Caco-2 (cell line): Measurements from ENCODE around the gene FOXP3. TPM values are rescaled to one million over a fixed set of nuclear protein-coding genes. Genes with fewer than 3 reads are reported as not detected.

Source experiments
- BruUV-seq: library from RNA; stranded (reverse); fragments of 400-500 nt; replicated peaks from 2 replicates; lab custom pipeline; 2021; lab: Mats Ljungman, UMichigan
- CTCF ChIA-PET: fragments of 300-600 bp; sonication (Branson Sonifier 250); formaldehyde crosslinking; loops from one replicate; lab custom pipeline; 2022; ENCODE audit warnings: antibody characterized with exemption; lab: Charles Lee
- POLR2A ChIA-PET: fragments of 300-600 bp; sonication (Branson Sonifier 250); formaldehyde crosslinking; loops from one replicate; lab custom pipeline; 2022; ENCODE audit warnings: antibody characterized with exemption; lab: Charles Lee
- DNase-seq, 2 experiments: peaks; one replicate each; pipeline versions ENCODE4 v3.0.0 to v3.0.0-alpha.2; 2020 to 2022
- H3K27me3 ChIP-seq: replicated peaks from 2 replicates; pipeline ENCODE4 v1.6.0; 2011; ENCODE audit warnings: low read length; ENCODE audit not compliant: control insufficient read depth, insufficient read depth
- H3K36me3 ChIP-seq: 2 replicates; pipeline ENCODE4 v1.5.1; 2011; ENCODE audit warnings: low read length; ENCODE audit not compliant: control insufficient read depth, insufficient read depth
- H3K4me1 ChIP-seq: fragments of 250-450 bp; sonication (Bioruptor Pico); 2 replicates; pipeline ENCODE4 v1.5.1; 2020; ENCODE audit warnings: mild to moderate bottlenecking
- H3K4me3 ChIP-seq: 2 replicates; pipeline ENCODE4 v1.5.1; 2011; ENCODE audit warnings: low read depth, mild to moderate bottlenecking, control low read depth, low read length
- H3K9me3 ChIP-seq: fragments of 250-450 bp; sonication (Bioruptor Pico); 2 replicates; pipeline ENCODE4 v1.5.1; 2020; ENCODE audit warnings: mild to moderate bottlenecking, moderate library complexity
- H3K27ac Mint-ChIP-seq: one replicate; pipeline ENCODE4 v1.8.0; 2022; ENCODE audit warnings: mixed read lengths; ENCODE audit not compliant: unreplicated experiment
- H3K27me3 Mint-ChIP-seq: one replicate; pipeline ENCODE4 v1.8.0; 2022; ENCODE audit warnings: mixed read lengths; ENCODE audit not compliant: insufficient read depth, unreplicated experiment
- H3K36me3 Mint-ChIP-seq: one replicate; pipeline ENCODE4 v1.8.0; 2022; ENCODE audit warnings: mild to moderate bottlenecking, mixed read lengths; ENCODE audit not compliant: insufficient read depth, unreplicated experiment
- H3K4me1 Mint-ChIP-seq: one replicate; pipeline ENCODE4 v1.8.0; 2022; ENCODE audit warnings: low read depth, mixed read lengths; ENCODE audit not compliant: unreplicated experiment
- H3K4me3 Mint-ChIP-seq: one replicate; pipeline ENCODE4 v1.8.0; 2022; ENCODE audit warnings: mild to moderate bottlenecking, moderate library complexity, mixed read lengths; ENCODE audit not compliant: unreplicated experiment
- H3K9me3 Mint-ChIP-seq: one replicate; pipeline ENCODE4 v1.8.0; 2022; ENCODE audit warnings: mixed read lengths; ENCODE audit not compliant: unreplicated experiment
- CTCF ChIP-seq, 2 experiments: fragments of 200-600 bp in 1 of 2; IDR thresholded peaks; 1 replicate in 1 of 2; 2 replicates in 1 of 2; pipeline versions ENCODE4 v1.5.1 to v1.8.0; 2011 to 2022; ENCODE audit warnings: antibody characterized with exemption in 1 of 2, control low read depth in 1 of 2, inconsistent platforms in 1 of 2, low read depth in 1 of 2, low read length in 1 of 2, mild to moderate bottlenecking in 1 of 2, moderate library complexity in 1 of 2; ENCODE audit not compliant: insufficient read depth in 1 of 2, severe bottlenecking in 1 of 2, unreplicated experiment in 1 of 2
- intact Hi-C: fragments of 100-400 bp; cut with micrococcal nuclease; formaldehyde crosslinking; loops from one replicate; pipeline ENCODE4 v1.10.0; 2022; ENCODE audit not compliant: unreplicated experiment
- total RNA-seq: library from RNA; stranded (reverse); gene quantifications from 2 replicates; pipeline ENCODE4 v1.2.3, GENCODE V29; 2022

The FOXP3 gene
- total RNA-seq, 1 experiment from 2014 or later = 0.88 TPM

DNA sequence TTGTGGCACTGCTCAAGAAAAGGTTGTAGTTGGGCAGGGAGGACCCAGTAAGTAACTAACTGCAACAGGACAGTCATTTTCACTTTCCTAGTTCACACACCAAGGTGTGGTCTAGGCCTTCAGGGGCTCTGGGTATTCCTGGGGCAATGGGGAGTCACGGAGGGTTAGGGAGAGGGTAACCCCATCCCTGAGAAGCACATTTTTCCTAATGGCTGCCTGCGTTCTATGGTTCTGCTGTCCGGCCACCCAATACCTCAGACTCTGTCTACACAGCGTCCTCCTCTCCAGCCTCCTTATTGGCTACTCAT, 4.1 kb upstream of the FOXP3 start:
- peaks cover 25% of the 10 kb centered on the region for H3K4me1 Mint-ChIP-seq
- TF ChIP-seq CTCF (IDR thresholded peaks at IDR 0.05; ENCODE audit: insufficient read depth in 1 of 2, low read depth in 1 of 2, low read length in 1 of 2, severe bottlenecking in 1 of 2, unreplicated experiment in 1 of 2) = no peak
- DNase-seq = no peak
- H3K27ac Mint-ChIP-seq = peak overlapping the region; percentile 99
- H3K4me3 ChIP-seq = peak overlapping the region; percentile 63
- H3K4me1 ChIP-seq = peaks cover 12% of the 10 kb centered on the region; the same call in 1 of the 2 replicates
- H3K9me3 ChIP-seq = no peaks in the 10 kb centered on the region
- H3K9me3 Mint-ChIP-seq = no peaks in the 10 kb centered on the region
- no peaks in the 10 kb centered on the region for H3K27me3 ChIP-seq
- peak overlapping the region; percentile 96 for H3K4me3 Mint-ChIP-seq
- H3K27me3 Mint-ChIP-seq = no peaks in the 10 kb centered on the region
- ChIA-PET POLR2A (interaction anchor here (0.8 to 2.0 kb wide), 6 partner anchors 18 to 78 kb away, joined by 3 to 43 read pairs (median 4); partner anchors contain the start of gene CCDC22), CTCF (interaction anchor here (1.0 to 1.3 kb wide), 4 partner anchors 76 to 266 kb away, joined by 3 to 10 read pairs (median 5); partner anchors contain the start of gene GRIPAP1)
- intact Hi-C loops = loop anchor here (2.0 kb wide), 2 partner anchors 68 to 78 kb away; partner anchors contain the start of gene SYP
- peaks cover 25% of the 10 kb centered on the region for H3K36me3 Mint-ChIP-seq
- no peaks in the 10 kb centered on the region for H3K36me3 ChIP-seq
- BruUV-seq = TSS peak; percentile 97

- no peaks in the 10 kb centered on the region for H3K36me3 ChIP-seq
- peaks cover 12% of the 10 kb centered on the region; the same call in 1 of the 2 replicates for H3K4me1 ChIP-seq
- no peak for DNase-seq
- POLR2A ChIA-PET = no interaction called here
- no peak overlapping the region for H3K4me3 ChIP-seq
- CTCF ChIA-PET = no interaction called here
- BruUV-seq = no TSS peak
- H3K9me3 ChIP-seq = no peaks in the 10 kb centered on the region
- peak overlapping the region; percentile 96 for H3K4me3 Mint-ChIP-seq
- H3K27me3 ChIP-seq = no peaks in the 10 kb centered on the region
- no peak for TF ChIP-seq CTCF (IDR thresholded peaks at IDR 0.05; ENCODE audit: insufficient read depth in 1 of 2, low read depth in 1 of 2, low read length in 1 of 2, severe bottlenecking in 1 of 2, unreplicated experiment in 1 of 2)
- no peaks in the 10 kb centered on the region for H3K9me3 Mint-ChIP-seq
- no peaks in the 10 kb centered on the region for H3K27me3 Mint-ChIP-seq
- peaks cover 25% of the 10 kb centered on the region for H3K36me3 Mint-ChIP-seq
- H3K27ac Mint-ChIP-seq = no peak overlapping the region
- H3K4me1 Mint-ChIP-seq = peaks cover 25% of the 10 kb centered on the region
- intact Hi-C loops = no loop called here
Measured at GRCh38 chrX:49266523-49267445, 2.3 kb upstream of the FOXP3 start.

DNA sequence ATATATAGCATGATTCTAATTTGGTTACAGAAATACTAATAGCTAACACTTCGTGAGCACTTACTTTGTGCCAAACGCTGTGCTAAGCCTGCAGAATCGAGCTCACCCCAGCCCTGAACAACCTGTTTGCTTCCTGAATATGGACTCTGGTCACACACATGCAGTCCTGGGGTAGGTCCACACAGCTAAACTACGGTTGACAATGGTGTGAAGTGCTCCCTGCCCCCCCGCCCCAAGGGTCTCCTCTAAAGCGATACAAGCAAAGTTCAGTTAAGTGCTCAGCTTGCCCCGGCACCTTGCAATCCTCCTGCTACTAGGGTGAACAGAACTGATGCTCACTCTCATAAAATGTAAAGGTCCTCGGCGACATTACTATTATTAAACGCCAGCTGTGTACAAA, 879 bp downstream of the FOXP3 start:
- DNase-seq = no peak
- Mint-ChIP-seq H3K4me1 (peaks cover 16% of the 10 kb centered on the region), H3K9me3 (no peaks in the 10 kb centered on the region), H3K27me3 (no peaks in the 10 kb centered on the region), H3K4me3 (no peak overlapping the region), H3K36me3 (peaks cover 11% of the 10 kb centered on the region), H3K27ac (no peak overlapping the region)
- TF ChIP-seq CTCF (IDR thresholded peaks at IDR 0.05; ENCODE audit: insufficient read depth in 1 of 2, low read depth in 1 of 2, low read length in 1 of 2, severe bottlenecking in 1 of 2, unreplicated experiment in 1 of 2) = no peak
- POLR2A ChIA-PET = no interaction called here
- no TSS peak for BruUV-seq
- intact Hi-C loops = no loop called here
- Histone ChIP-seq H3K4me1 (0 out of 2 replicates have a peak, but pooled peaks cover 3% of the 10 kb centered on the region), H3K4me3 (no peak overlapping the region), H3K9me3 (no peaks in the 10 kb centered on the region), H3K27me3 (no peaks in the 10 kb centered on the region), H3K36me3 (no peaks in the 10 kb centered on the region)
- CTCF ChIA-PET = no interaction called here
